DMS 273 treated with DMSO at 0.1 percent for 48 hours (cell line): ENCODE measurements around the gene NR1H3.
"Not testable (repeated sequence)": the region's sequence is repeated elsewhere in the genome, so short reads cannot be mapped to it uniquely, and the experiment has no call there.

Experiments
- DNase-seq: peaks from one replicate; lab custom pipeline; 2025; lab: John Stamatoyannopoulos, UW

Gene NR1H3

DNA sequence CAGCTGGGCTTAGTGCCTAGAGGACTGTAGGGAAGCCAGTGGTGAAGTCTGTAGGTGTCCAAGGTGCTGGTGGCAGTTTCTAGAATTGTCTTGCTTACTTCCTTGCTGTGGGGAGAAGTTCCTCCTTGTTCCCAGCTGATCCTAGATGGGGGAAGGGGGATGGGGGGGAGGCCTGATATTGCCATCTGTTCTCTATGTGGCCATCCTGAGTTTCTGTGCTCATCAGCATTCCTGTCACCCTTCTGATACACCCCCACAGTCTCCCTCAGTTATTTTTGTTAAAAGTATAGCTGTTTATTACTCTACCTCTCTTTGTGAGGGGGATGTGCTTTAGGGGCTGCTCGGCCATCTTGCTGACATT, 48.7 kb downstream of the NR1H3 start:
- peak; percentile 47 for DNase-seq

DNA sequence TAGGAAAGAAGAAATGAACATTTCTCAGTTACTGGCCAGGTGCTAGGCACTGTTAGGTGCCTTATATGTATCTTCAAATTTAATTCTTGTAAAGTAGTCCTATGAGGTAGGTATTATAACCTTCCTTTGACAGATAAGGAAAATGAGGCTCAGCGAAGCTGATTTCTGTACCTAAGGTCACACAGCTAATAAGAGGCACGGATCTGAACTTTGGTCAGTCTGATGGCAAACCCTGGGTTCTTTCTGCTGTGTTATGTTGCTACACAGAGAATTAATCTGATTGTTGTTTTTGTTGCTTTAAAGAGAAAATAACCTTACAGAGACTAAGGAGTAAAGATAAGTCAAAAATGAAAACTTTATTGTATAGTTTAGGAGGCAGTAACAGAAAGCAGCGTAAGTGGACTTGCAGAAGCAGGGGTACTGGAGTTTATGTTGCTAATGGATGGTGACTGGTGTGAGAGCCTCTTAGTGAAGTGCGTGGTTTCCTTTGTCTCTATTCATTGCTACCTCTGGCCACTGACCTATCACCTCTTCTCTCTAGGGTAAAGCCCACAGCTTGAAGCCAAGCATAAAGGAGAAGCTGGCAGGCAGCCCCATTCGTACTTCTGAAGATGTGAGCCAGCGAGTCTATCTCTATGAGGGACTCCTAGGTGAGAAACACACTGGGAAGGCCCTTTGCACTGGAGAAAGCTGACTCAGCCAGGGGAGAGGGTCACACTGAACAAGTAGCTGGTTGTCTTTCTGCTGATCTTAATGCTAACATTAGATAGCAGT, 50.4 kb downstream of the NR1H3 start:
- DNase-seq = no peak

DNA sequence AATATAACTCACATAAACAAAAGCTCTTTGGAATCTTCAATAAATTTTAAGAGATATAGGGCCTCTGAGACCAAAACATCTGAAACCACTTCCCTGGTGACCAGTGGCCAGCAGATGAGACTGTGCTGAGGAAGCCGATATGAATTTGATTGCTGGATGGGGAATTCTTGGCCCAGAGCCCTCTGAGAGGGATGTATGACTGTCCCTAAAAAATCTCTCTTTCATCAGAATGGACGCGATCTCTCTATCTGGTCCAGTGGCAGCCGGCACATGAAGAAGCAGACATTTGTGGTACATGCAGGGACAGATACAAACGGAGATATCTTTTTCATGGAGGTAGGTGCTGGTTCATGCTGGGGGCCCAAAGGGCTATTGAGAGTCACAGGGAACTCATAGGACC, 57.2 kb downstream of the NR1H3 start:
- no peak for DNase-seq

DNA sequence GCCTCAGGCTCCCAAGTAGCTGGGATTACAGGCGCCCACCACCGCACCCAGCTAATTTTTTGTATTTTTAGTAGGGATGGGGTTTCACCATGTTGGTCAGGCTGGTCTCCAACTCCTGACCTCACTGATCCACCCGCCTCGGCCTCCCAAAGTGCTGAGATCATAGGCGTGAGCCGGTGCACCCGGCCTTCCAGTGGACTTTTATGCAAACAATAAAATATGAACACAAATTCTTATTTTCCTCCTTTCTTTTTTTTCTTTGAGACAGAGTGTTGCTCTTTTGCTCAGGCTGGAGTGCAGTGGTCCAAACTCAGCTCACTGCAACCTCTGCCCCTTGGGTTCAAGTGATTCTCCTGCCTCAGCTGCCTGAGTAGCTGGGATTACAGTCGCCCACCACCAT, 58.7 kb downstream of the NR1H3 start:
- not testable (repeated sequence) for DNase-seq

DNA sequence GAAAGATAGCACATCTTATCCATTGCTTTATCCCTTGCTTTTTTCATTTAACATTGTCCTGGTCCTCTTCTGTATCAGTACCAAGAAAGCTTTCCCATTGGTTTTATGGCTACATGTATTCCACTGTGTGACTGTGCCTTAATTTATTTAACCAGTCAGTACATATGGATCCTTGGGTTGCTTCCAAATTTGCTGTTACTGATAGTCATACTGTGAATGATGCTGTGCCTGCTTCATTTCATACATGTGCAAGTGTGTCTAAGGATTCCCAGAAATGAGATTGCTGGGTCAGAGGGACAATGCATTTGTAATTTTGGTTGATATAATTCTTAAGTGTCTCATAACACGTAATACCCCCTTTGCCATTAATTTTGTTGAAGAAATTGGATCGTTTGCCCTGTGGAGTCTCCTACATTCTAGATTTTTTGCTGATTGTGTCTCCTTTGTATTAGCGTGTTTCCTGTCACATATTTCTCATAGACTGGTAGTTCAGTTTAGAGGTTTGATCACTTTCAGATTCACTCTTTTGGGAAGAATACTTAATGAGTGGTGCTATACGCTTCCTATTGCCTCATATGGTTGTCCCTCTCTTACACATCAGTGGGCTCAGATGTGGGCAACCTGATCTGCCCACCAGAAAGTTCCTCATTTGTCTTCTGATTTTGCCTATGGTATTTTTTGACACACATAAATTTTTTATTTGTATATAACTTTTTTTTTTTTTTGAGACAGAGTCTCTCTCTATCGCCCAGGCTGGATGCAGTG, 59.5 kb downstream of the NR1H3 start:
- DNase-seq = no peak

DNA sequence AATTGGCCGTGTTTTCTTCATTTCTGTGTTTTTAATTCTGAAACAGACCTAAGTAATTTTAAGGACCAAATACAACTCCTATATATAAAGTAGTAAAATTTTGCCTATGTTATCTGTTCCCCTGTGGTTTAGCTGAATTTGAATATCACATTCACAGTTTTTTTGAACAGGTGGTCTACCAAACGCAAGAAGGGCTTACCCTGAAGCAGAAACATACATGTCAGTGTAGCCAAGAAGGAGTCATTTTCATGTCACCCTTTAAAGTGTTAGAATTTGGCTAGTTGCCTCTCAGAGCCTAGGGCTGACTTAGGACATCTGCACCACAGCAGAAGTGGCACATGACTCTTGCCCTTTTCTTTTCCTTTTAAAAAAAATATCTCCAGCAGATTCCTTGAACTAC, 60.4 kb downstream of the NR1H3 start:
- no peak for DNase-seq
